Stimulated activated CD4-positive, alpha-beta T cell treated with anti-CD3 and anti-CD28 coated beads, Interleukin-4, amount 100 ng/mL, for 1 hour (primary cell): Measurements from ENCODE around the gene KRT81.
A peak's percentile ranks its signal among the peaks of the same experiment; 100 is the strongest.
"Not testable (repeated sequence)": the region's sequence is repeated elsewhere in the genome, so short reads cannot be mapped to it uniquely, and the experiment has no call there.

Source experiments
- DNase-seq: peaks from one replicate; pipeline ENCODE4 v3.0.0-alpha.2; 2020

The KRT81 gene

GRCh38 chr12:52293926-52294325 lies 2.6 kb upstream of the KRT81 start:
- DNase-seq: no peak

GRCh38 chr12:52290483-52291134 lies 725 bp downstream of the KRT81 start:
- not testable (repeated sequence) for DNase-seq

- not testable (repeated sequence) for DNase-seq
These were observed 3.2 kb downstream of the KRT81 start for GRCh38 chr12:52287816-52288805.

GRCh38 chr12:52286857-52287785 lies 4.2 kb downstream of the KRT81 start:
- DNase-seq: not testable (repeated sequence)

- DNase-seq: no peak
These were observed 5.3 kb downstream of the KRT81 start for GRCh38 chr12:52285851-52286530.

GRCh38 chr12:52285172-52285745 lies 6.1 kb downstream of the KRT81 start:
- no peak for DNase-seq

- no peak for DNase-seq
These were observed 6.7 kb downstream of the KRT81 start for GRCh38 chr12:52284562-52285171.

- DNase-seq: no peak
These were observed 10.4 kb downstream of the KRT81 start for GRCh38 chr12:52280796-52281560.

GRCh38 chr12:52280319-52280795 lies 11.0 kb downstream of the KRT81 start:
- no peak for DNase-seq

- DNase-seq: no peak
These were observed 11.7 kb downstream of the KRT81 start for GRCh38 chr12:52279422-52280318.

- peak; percentile 76 for DNase-seq
These were observed 12.5 kb downstream of the KRT81 start for GRCh38 chr12:52278575-52279421.

- no peak for DNase-seq
These were observed 13.7 kb downstream of the KRT81 start for GRCh38 chr12:52277486-52278245.

- DNase-seq: no peak
These were observed 15.6 kb downstream of the KRT81 start for GRCh38 chr12:52275686-52276085.

- DNase-seq: no peak
These were observed 16.7 kb downstream of the KRT81 start, which contains the start of gene KRT86 for GRCh38 chr12:52274521-52275120. KRT86 (plus strand) TSS chr12:52274645; CDS start chr12:52301917, 27,272 bp downstream.

GRCh38 chr12:52271158-52271557 lies 20.2 kb downstream of the KRT81 start:
- DNase-seq: no peak

- no peak for DNase-seq
These were observed 20.7 kb downstream of the KRT81 start for GRCh38 chr12:52270541-52271070.

- no peak for DNase-seq
These were observed 23.1 kb downstream of the KRT81 start for GRCh38 chr12:52268212-52268611.
